ENCODE results near the gene TMEM233.

DNA sequence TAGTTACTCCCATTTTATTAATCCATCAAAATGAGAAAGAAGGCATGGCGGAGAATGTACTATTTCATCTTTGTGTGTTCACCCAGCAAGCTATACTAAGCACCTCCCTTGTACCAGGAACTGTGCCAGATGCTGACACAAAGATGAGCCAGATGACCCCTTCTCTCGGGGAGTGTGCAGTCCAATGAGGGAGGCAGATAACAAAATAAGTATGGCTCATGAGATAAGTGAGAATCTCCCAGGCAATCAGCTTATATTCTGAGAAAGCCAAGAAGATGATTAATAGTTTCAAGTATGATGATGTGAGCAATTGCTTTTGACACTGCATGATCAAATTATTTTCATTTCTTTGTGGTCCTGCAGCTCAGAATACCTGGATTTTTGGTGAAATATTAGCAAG is 1.3 kb upstream of the TMEM233 start:
- TF ChIP-seq EZH2 (IDR thresholded peaks at IDR 0.05; ENCODE audit: insufficient read depth, poor library complexity, severe bottlenecking): no peak
- TF ChIP-seq EZH2phosphoT487 (IDR thresholded peaks at IDR 0.05; ENCODE audit: insufficient read depth, low read depth): no peak
